ENCODE data around the gene PYROXD2. TPM values are rescaled to one million over a fixed set of nuclear protein-coding genes. Genes with fewer than 3 reads are reported as not detected.

Gene PYROXD2
- total RNA-seq, 2 experiments from 2014 or later, result 0.41 to 4.3 TPM

- CTCF ChIA-PET (ENCODE audit: unreplicated experiment), result no interaction called here
Observed at GRCh38 chr10:98407017-98407743, 7.8 kb downstream of the PYROXD2 start.

DNA sequence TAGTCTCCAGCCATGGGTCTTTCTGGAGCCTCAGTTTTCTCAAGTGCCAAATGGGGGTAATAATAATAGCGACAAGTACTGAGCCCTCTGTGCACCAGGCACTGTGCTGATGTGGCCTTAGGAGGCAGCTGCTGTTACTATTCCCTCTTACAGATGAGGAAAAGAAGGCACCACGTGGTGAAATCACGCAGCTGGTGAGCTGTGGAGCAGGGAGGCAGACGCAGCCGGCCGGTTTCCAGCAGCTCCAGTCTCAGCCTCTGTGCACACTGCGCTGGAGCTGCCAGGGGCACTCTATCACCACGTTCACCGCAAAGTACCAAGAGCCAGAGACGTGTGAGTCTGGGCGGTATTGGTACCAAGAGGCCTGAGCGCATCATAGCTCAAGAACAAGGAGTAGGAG, 9.6 kb downstream of the PYROXD2 start:
- ChIA-PET CTCF (ENCODE audit: unreplicated experiment) (no interaction called here), POLR2A (no interaction called here)
- intact Hi-C loops (cut with micrococcal nuclease; ENCODE audit: unreplicated experiment), result no loop called here
- no peaks in the 10 kb centered on the region for H3K9me2 ChIP-seq (ENCODE audit: insufficient read depth, low read length)
- H3K4me2 ChIP-seq (ENCODE audit: low read length), result no peak overlapping the region
- BruUV-seq (replicated peaks), result no TSS peak
- H3K79me2 ChIP-seq (ENCODE audit: insufficient read depth, low read depth, low read length), result no peaks in the 10 kb centered on the region
- no peak overlapping the region for H2AFZ ChIP-seq (ENCODE audit: low read length)
- DNase-seq (ENCODE audit: low spot score), result no peak
- H3K9me3 ChIP-seq (ENCODE audit: low read length), result no peaks in the 10 kb centered on the region
- TF ChIP-seq CTCF (conservative IDR thresholded peaks at IDR 0.05; ENCODE audit: low read length) (no peak), EZH2phosphoT487 (IDR thresholded peaks at IDR 0.05; ENCODE audit: borderline replicate concordance, low read depth, low read length) (no peak)
- no peaks in the 10 kb centered on the region for H3K36me3 ChIP-seq (ENCODE audit: insufficient read depth, low read length)
- no peaks in the 10 kb centered on the region for H3K4me1 ChIP-seq (ENCODE audit: insufficient read depth, low read length, poor library complexity, severe bottlenecking)
- H4K20me1 ChIP-seq (ENCODE audit: insufficient read depth, low read length), result no peaks in the 10 kb centered on the region
- H3K4me3 ChIP-seq (ENCODE audit: low read depth, low read length, poor library complexity, severe bottlenecking), result no peak overlapping the region
- no peak overlapping the region for H3K27ac ChIP-seq (ENCODE audit: low read depth, low read length, poor library complexity, severe bottlenecking)

More at GRCh38 chr10:98407017-98407743, 7.8 kb downstream of the PYROXD2 start:
- no peak overlapping the region for H3K4me3 ChIP-seq (ENCODE audit: low read depth, low read length, poor library complexity, severe bottlenecking)
- H3K9me3 ChIP-seq (ENCODE audit: low read length), result no peaks in the 10 kb centered on the region
- intact Hi-C loops (cut with micrococcal nuclease; ENCODE audit: unreplicated experiment), result no loop called here
- H3K9me2 ChIP-seq (ENCODE audit: insufficient read depth, low read length), result no peaks in the 10 kb centered on the region
- no peak overlapping the region for H2AFZ ChIP-seq (ENCODE audit: low read length)
- no peaks in the 10 kb centered on the region for H3K4me1 ChIP-seq (ENCODE audit: insufficient read depth, low read length, poor library complexity, severe bottlenecking)
- no peaks in the 10 kb centered on the region for H4K20me1 ChIP-seq (ENCODE audit: insufficient read depth, low read length)
- H3K27ac ChIP-seq (ENCODE audit: low read depth, low read length, poor library complexity, severe bottlenecking), result no peak overlapping the region
- H3K36me3 ChIP-seq (ENCODE audit: insufficient read depth, low read length), result no peaks in the 10 kb centered on the region
- H3K4me2 ChIP-seq (ENCODE audit: low read length), result no peak overlapping the region
- POLR2A ChIA-PET, result interaction anchor here (0.6 kb wide), 1 partner anchor 18 kb away, joined by 3 read pairs; no protein-coding TSS in a partner anchor
- H3K79me2 ChIP-seq (ENCODE audit: insufficient read depth, low read depth, low read length), result no peaks in the 10 kb centered on the region
- no peak for DNase-seq (ENCODE audit: low spot score)
- no peak for TF ChIP-seq EZH2phosphoT487 (IDR thresholded peaks at IDR 0.05; ENCODE audit: borderline replicate concordance, low read depth, low read length)
- TF ChIP-seq CTCF (conservative IDR thresholded peaks at IDR 0.05; ENCODE audit: low read length), result no peak
- BruUV-seq (replicated peaks), result no TSS peak
